Stomach (tissue), 4 donors: ENCODE data around the gene MAPK4.

Experiments used
- CTCF ChIP-seq, 7 experiments: fragments of 450-650 bp in 4 of 7; fragments of 200-600 bp in 3 of 7; sonication (generic) in 3 of 7; IDR thresholded peaks; one replicate each; pipeline ENCODE4 v1.5.1; 2016 to 2019; ENCODE audit warnings: antibody characterized with exemption in 7 of 7, control low read depth in 2 of 7, mild to moderate bottlenecking in 1 of 7
- POLR2A ChIP-seq, 4 donors: fragments of 450-650 bp; IDR thresholded peaks; one replicate each; pipeline ENCODE4 v1.6.1; 2016; ENCODE audit warnings: antibody characterized with exemption in 4 of 4, control low read depth in 2 of 4, mild to moderate bottlenecking in 1 of 4, moderate library complexity in 1 of 4

GRCh38 chr18:50558948-50559751, 737 bp upstream of the MAPK4 start:
- TF ChIP-seq POLR2A (IDR thresholded peaks at IDR 0.05) (no peak), CTCF (IDR thresholded peaks at IDR 0.05) (no peak)
